HepG2 (cell line): ENCODE data around the gene AP5Z1. TPM values are rescaled to one million over a fixed set of nuclear protein-coding genes. Genes with fewer than 3 reads are reported as not detected.

Experiments used
- AHR ChIP-seq: IDR thresholded peaks from 2 replicates; pipeline ENCODE4 v1.6.1; 2018; ENCODE audit warnings: missing genetic modification reagents, missing compliant biosample characterization
- CEBPB ChIP-seq: IDR thresholded peaks from 2 replicates; pipeline ENCODE4 v1.6.1; 2011; ENCODE audit warnings: low read depth, low read length, improper control_type of control experiment, borderline replicate concordance
- FOXK2 ChIP-seq: fragments of 450-650 bp; IDR thresholded peaks from 2 replicates; pipeline ENCODE4 v1.6.1; 2016
- FOXP1 ChIP-seq, 2 experiments: fragments of 450-650 bp in 1 of 2; IDR thresholded peaks; 2 replicates each; pipeline ENCODE4 v1.6.1; 2017 to 2018; ENCODE audit warnings: antibody characterized with exemption in 1 of 2
- GMEB2 ChIP-seq: IDR thresholded peaks from 2 replicates; pipeline ENCODE4 v1.6.1; 2016; ENCODE audit warnings: missing biosample characterization, missing genetic modification reagents, low read depth
- MXD4 ChIP-seq: IDR thresholded peaks from 2 replicates; pipeline ENCODE4 v1.6.1; 2016; ENCODE audit warnings: mild to moderate bottlenecking, missing biosample characterization, missing genetic modification reagents
- SOX5 ChIP-seq: IDR thresholded peaks from 2 replicates; pipeline ENCODE4 v1.6.1; 2016; ENCODE audit warnings: borderline replicate concordance
- SPEN ChIP-seq: sonication (generic); formaldehyde crosslinking; IDR thresholded peaks from 2 replicates; pipeline ENCODE4 v1.5.1; 2020; ENCODE audit warnings: low read depth, mild to moderate bottlenecking, missing genetic modification reagents
- SYNCRIP ChIP-seq: fragments of 200-400 bp; formaldehyde crosslinking; IDR thresholded peaks from 2 replicates; pipeline ENCODE4 v1.6.1; 2018; ENCODE audit warnings: mild to moderate bottlenecking, low read depth, low read length; ENCODE audit not compliant: insufficient read depth
- TRIM24 ChIP-seq: sonication (generic); formaldehyde crosslinking; IDR thresholded peaks from 2 replicates; pipeline ENCODE4 v1.8.0; 2022; ENCODE audit warnings: mild to moderate bottlenecking, missing genetic modification reagents
- ZEB1 ChIP-seq: IDR thresholded peaks from 2 replicates; pipeline ENCODE4 v1.6.1; 2012; ENCODE audit warnings: mild to moderate bottlenecking, low read depth, inconsistent platforms; ENCODE audit not compliant: insufficient replicate concordance
- ZFP41 ChIP-seq: sonication (generic); formaldehyde crosslinking; IDR thresholded peaks from 2 replicates; pipeline ENCODE4 v1.4.0; 2020; ENCODE audit warnings: mild to moderate bottlenecking, missing genetic modification reagents, borderline replicate concordance
- ZFP62 ChIP-seq: sonication (generic); formaldehyde crosslinking; IDR thresholded peaks from 2 replicates; pipeline ENCODE4 v1.4.0; 2020; ENCODE audit warnings: missing genetic modification reagents
- ZNF335 ChIP-seq: sonication (generic); formaldehyde crosslinking; IDR thresholded peaks from 2 replicates; pipeline ENCODE4 v1.4.0; 2020; ENCODE audit warnings: missing genetic modification reagents
- ZNF564 ChIP-seq: sonication (generic); formaldehyde crosslinking; IDR thresholded peaks from 2 replicates; pipeline ENCODE4 v1.8.1; 2023; ENCODE audit warnings: mild to moderate bottlenecking, missing genetic modification reagents
- polyA plus RNA-seq, 8 experiments: library from polyadenylated mRNA; depleted of rRNA in 3 of 8; stranded (reverse) in 7 of 8; unstranded in 1 of 8; fragments of >200 nt; fragmentation: Illumina TruSeq in 4 of 8; extraction: Trizol in 4 of 8; gene quantifications; 2 replicates each; pipeline versions ENCODE4 v1.2.1 to v1.2.3, GENCODE V29; 2011 to 2016; ENCODE audit warnings: low read depth in 4 of 8, missing spikeins in 1 of 8, mixed read lengths in 1 of 8; ENCODE audit not compliant: insufficient read depth in 1 of 8
- total RNA-seq, 5 experiments: library from RNA; depleted of rRNA; stranded (reverse); fragments of >200 nt; fragmentation: Illumina TruSeq; extraction: Trizol; gene quantifications; 2 replicates each; pipeline ENCODE4 v1.2.3, GENCODE V29; 2016; ENCODE audit warnings: low read depth in 1 of 5
- TF ChIP-seq, protein P1 (sequence below): sonication (generic); formaldehyde crosslinking; IDR thresholded peaks from 2 replicates; pipeline ENCODE4 v1.8.0; 2022; ENCODE audit warnings: missing genetic modification reagents, low read depth, mild to moderate bottlenecking, borderline replicate concordance
- TF ChIP-seq, protein P2 (sequence below): sonication (generic); formaldehyde crosslinking; IDR thresholded peaks from 2 replicates; pipeline ENCODE4 v1.4.0; 2020; ENCODE audit warnings: mild to moderate bottlenecking, missing genetic modification reagents
- TF ChIP-seq, protein P3 (sequence below): sonication (generic); formaldehyde crosslinking; IDR thresholded peaks from 2 replicates; pipeline ENCODE4 v1.4.0; 2020; ENCODE audit warnings: missing genetic modification reagents

Gene AP5Z1
- total and polyA plus RNA-seq, 2 of the 13 experiments (the other 11 are each of a cell fraction or from before 2014, with no cell fraction given): 9.3 to 15.1 TPM

DNA sequence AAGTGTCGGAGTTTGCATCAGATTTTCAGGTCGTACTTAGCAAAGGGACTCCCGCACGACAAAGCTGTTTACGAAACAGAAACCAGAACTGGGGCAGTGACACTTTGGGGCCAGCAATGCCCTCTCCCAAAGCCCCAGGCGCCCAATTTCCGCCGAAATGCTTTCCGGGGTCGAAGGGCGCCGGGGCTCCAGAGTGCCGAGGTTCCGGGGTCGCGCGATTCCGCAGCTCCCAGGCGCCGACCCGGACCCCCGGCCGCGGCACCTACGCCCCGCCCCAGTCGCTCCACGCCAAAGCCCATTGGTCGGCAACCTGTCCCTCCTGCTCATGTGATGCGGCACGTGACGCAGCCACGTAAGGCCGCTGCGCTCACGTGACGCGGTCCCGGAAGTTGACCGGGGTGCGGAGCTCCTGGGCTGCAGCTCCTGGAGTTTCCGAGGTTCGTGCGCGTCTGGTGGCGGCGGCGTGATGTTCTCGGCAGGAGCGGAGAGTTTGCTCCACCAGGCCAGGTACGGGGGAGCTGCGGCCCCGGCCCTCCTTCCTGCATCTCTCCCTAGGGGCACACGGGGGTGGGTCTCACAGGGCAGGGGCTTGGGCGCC is at the start of gene AP5Z1 (continued):
- TF ChIP-seq TRIM24 (CRISPR knock-in tag) (no peak), SPEN (peak; percentile 96), ZFP62 (CRISPR knock-in tag) (no peak), ZFP41 (CRISPR knock-in tag) (no peak), SYNCRIP (no peak), SOX5 (CRISPR knock-in tag) (peak; percentile 40), AHR (CRISPR knock-in tag) (0 out of 2 replicates have a peak, but pooled peaks have one; percentile 56), CEBPB (no peak), MXD4 (CRISPR knock-in tag) (peak; percentile 78; the same call in 1 of the 2 replicates), FOXK2 (peak; percentile 41), ZNF335 (peak; percentile 26; the same call in 1 of the 2 replicates), FOXP1 (IDR thresholded peaks at IDR 0.05) (no peak), FOXP1 (CRISPR knock-in tag; IDR thresholded peaks at IDR 0.05) (no peak), ZNF564 (no peak), ZEB1 (no peak), GMEB2 (CRISPR knock-in tag) (peak; percentile 91)
- TF ChIP-seq, protein P1, sequence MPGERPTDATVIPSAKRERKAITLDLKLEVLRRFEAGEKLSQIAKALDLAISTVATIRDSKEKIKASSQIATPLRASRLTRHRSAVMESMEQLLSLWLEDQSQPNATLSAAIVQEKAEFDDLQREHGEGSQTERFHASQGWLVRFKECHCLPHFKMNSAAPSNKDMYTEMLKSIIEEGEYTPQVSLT: no peak
- TF ChIP-seq, protein P2, sequence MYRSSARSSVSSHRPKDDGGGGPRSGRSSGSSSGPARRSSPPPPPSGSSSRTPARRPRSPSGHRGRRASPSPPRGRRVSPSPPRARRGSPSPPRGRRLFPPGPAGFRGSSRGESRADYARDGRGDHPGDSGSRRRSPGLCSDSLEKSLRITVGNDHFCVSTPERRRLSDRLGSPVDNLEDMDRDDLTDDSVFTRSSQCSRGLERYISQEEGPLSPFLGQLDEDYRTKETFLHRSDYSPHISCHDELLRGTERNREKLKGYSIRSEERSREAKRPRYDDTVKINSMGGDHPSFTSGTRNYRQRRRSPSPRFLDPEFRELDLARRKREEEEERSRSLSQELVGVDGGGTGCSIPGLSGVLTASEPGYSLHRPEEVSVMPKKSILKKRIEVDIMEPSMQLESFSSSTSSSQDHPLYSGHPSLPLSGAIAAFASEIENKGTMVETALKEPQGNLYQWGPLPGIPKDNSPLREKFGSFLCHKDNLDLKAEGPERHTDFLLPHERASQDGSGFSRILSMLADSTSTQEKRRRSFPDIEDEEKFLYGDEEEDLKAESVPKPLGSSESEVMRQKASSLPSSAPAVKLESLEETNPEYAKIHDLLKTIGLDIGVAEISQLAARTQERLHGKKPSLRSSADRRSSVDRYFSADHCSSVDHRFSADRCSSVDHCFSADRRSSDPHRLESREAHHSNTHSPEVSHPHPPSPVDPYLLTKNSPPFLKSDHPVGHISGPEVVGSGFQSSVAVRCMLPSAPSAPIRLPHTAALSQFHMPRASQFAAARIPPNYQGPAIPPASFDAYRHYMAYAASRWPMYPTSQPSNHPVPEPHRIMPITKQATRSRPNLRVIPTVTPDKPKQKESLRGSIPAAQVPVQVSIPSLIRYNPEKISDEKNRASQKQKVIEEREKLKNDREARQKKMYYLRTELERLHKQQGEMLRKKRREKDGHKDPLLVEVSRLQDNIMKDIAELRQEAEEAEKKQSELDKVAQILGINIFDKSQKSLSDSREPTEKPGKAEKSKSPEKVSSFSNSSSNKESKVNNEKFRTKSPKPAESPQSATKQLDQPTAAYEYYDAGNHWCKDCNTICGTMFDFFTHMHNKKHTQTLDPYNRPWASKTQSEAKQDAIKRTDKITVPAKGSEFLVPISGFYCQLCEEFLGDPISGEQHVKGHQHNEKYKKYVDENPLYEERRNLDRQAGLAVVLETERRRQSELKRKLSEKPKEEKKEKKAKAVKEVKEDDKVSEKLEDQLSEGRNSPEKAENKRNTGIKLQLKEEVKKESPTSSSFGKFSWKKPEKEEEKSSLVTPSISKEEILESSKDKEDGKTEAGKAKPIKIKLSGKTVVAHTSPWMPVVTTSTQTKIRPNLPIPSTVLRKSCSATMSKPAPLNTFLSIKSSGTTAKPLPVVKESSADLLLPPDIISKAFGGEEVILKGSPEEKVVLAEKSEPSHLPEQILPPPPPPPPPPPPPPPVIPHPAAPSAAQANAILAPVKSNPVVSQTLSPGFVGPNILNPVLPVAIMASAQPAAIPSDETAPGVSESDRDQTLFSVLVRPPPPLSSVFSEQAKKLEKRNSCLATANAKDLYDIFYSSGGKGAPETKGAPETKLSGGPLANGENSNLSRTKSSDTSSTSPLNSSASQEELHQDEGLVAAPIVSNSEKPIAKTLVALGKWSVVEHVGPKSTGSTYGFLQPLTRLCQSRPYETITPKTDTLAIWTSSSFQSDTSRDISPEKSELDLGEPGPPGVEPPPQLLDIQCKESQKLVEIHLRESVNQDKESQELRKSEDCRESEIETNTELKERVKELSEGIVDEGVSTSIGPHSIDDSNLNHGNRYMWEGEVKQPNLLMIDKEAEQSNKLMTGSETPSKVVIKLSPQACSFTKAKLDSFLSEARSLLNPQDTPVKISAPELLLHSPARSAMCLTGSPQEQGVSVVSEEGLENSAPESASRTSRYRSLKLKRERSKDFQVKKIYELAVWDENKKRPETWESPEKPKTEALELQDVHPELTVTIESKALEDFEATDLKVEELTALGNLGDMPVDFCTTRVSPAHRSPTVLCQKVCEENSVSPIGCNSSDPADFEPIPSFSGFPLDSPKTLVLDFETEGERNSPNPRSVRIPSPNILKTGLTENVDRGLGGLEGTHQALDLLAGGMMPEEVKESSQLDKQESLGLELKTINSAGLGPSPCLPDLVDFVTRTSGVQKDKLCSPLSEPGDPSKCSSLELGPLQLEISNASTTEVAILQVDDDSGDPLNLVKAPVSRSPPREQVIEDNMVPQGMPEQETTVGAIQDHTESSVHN (CRISPR knock-in tag): no peak
- TF ChIP-seq, protein P3, sequence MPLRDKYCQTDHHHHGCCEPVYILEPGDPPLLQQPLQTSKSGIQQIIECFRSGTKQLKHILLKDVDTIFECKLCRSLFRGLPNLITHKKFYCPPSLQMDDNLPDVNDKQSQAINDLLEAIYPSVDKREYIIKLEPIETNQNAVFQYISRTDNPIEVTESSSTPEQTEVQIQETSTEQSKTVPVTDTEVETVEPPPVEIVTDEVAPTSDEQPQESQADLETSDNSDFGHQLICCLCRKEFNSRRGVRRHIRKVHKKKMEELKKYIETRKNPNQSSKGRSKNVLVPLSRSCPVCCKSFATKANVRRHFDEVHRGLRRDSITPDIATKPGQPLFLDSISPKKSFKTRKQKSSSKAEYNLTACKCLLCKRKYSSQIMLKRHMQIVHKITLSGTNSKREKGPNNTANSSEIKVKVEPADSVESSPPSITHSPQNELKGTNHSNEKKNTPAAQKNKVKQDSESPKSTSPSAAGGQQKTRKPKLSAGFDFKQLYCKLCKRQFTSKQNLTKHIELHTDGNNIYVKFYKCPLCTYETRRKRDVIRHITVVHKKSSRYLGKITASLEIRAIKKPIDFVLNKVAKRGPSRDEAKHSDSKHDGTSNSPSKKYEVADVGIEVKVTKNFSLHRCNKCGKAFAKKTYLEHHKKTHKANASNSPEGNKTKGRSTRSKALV (CRISPR knock-in tag): 0 out of 2 replicates have a peak, but pooled peaks have one; percentile 45
